Neuronal stem cell (in vitro differentiated cells): ENCODE results near the gene HOXB7.

Experiments used
- DNase-seq: peaks from one replicate; pipeline ENCODE4 v3.0.0-alpha.2; 2013; ENCODE audit warnings: low spot score
- H2AFZ ChIP-seq: one replicate; pipeline ENCODE4 v1.6.1; 2013; ENCODE audit warnings: mild to moderate bottlenecking, low read length, inconsistent platforms
- H2AK5ac ChIP-seq: 2 replicates; pipeline ENCODE4 v1.6.1; 2013; ENCODE audit warnings: low read depth, mild to moderate bottlenecking, inconsistent platforms, low read length, moderate library complexity, mixed read lengths
- H2BK120ac ChIP-seq: 2 replicates; pipeline ENCODE4 v1.6.1; 2013; ENCODE audit warnings: low read depth, mild to moderate bottlenecking, inconsistent platforms, low read length, moderate library complexity, mixed read lengths
- H2BK12ac ChIP-seq: one replicate; pipeline ENCODE4 v1.6.1; 2013; ENCODE audit warnings: low read length, inconsistent platforms
- H2BK15ac ChIP-seq: 2 replicates; pipeline ENCODE4 v1.6.1; 2013; ENCODE audit warnings: mild to moderate bottlenecking, low read length, inconsistent platforms, mixed read lengths
- H2BK5ac ChIP-seq: one replicate; pipeline ENCODE4 v1.6.1; 2013; ENCODE audit warnings: inconsistent platforms, mild to moderate bottlenecking, low read length, moderate library complexity
- H3K14ac ChIP-seq: one replicate; pipeline ENCODE4 v1.6.1; 2013; ENCODE audit warnings: low read length, inconsistent platforms
- H3K18ac ChIP-seq: 2 replicates; pipeline ENCODE4 v1.6.1; 2013; ENCODE audit warnings: low read length, inconsistent platforms
- H3K23ac ChIP-seq: 2 replicates; pipeline ENCODE4 v1.6.1; 2013; ENCODE audit warnings: low read depth, mild to moderate bottlenecking, mixed read lengths, low read length, inconsistent platforms; ENCODE audit not compliant: poor library complexity
- H3K27ac ChIP-seq: replicated peaks from 3 replicates; pipeline ENCODE4 v1.5.1; 2013; ENCODE audit warnings: low read length, inconsistent platforms
- H3K27me3 ChIP-seq, 3 experiments: 2 replicates each; pipeline ENCODE4 v1.6.1; 2013; ENCODE audit warnings: low read length in 3 of 3, mild to moderate bottlenecking in 2 of 3, inconsistent platforms in 1 of 3, low read depth in 1 of 3, mixed read lengths in 1 of 3, moderate library complexity in 1 of 3; ENCODE audit not compliant: control insufficient read depth in 3 of 3, insufficient read depth in 3 of 3
- H3K36me3 ChIP-seq, 2 donors: replicated peaks in 1 of 2; 2 replicates each; pipeline ENCODE4 v1.6.1; 2013; ENCODE audit warnings: low read length in 2 of 2; ENCODE audit not compliant: control insufficient read depth in 2 of 2, insufficient read depth in 2 of 2
- H3K4ac ChIP-seq: 2 replicates; pipeline ENCODE4 v1.6.1; 2013; ENCODE audit warnings: inconsistent platforms, mild to moderate bottlenecking, low read length, moderate library complexity
- H3K4me1 ChIP-seq, 2 donors: 1 replicate in 1 of 2; 2 replicates in 1 of 2; pipeline ENCODE4 v1.6.1; 2013; ENCODE audit warnings: low read length in 2 of 2, low read depth in 1 of 2; ENCODE audit not compliant: control insufficient read depth in 2 of 2, insufficient read depth in 1 of 2
- H3K4me2 ChIP-seq: one replicate; pipeline ENCODE4 v1.6.1; 2013; ENCODE audit warnings: mild to moderate bottlenecking, low read length, inconsistent platforms; ENCODE audit not compliant: insufficient read depth, poor library complexity, severe bottlenecking
- H3K4me3 ChIP-seq, 2 donors: 2 replicates each; pipeline ENCODE4 v1.5.1; 2013; ENCODE audit warnings: low read length in 2 of 2, mild to moderate bottlenecking in 2 of 2, inconsistent platforms in 1 of 2, moderate library complexity in 1 of 2
- H3K79me1 ChIP-seq: one replicate; pipeline ENCODE4 v1.6.1; 2013; ENCODE audit warnings: low read depth, mild to moderate bottlenecking, inconsistent platforms, low read length, moderate library complexity
- H3K9ac ChIP-seq: one replicate; pipeline ENCODE4 v1.6.1; 2013; ENCODE audit warnings: mild to moderate bottlenecking, low read depth, low read length, inconsistent platforms; ENCODE audit not compliant: poor library complexity
- H3K9me3 ChIP-seq, 2 donors: replicated peaks in 1 of 2; 2 replicates each; pipeline versions ENCODE3 to v1.6.1; 2013; ENCODE audit warnings: low read length in 2 of 2, mild to moderate bottlenecking in 2 of 2, inconsistent platforms in 1 of 2, low read depth in 1 of 2, mixed read lengths in 1 of 2, moderate library complexity in 1 of 2; ENCODE audit not compliant: control insufficient read depth in 2 of 2, insufficient read depth in 1 of 2
- H4K8ac ChIP-seq: one replicate; pipeline ENCODE4 v1.6.1; 2013; ENCODE audit warnings: low read depth, mild to moderate bottlenecking, inconsistent platforms, low read length, moderate library complexity
- H4K91ac ChIP-seq: one replicate; pipeline ENCODE4 v1.6.1; 2013; ENCODE audit warnings: low read length, low read depth, mild to moderate bottlenecking, inconsistent platforms; ENCODE audit not compliant: poor library complexity
- WGBS, 2 donors: extraction: QIAGEN DNeasy Blood & Tissue Kit; methylation state at CpG; one replicate each; pipeline ENCODE4 v1.1.7; 2013; ENCODE audit warnings: missing lambda C conversion rate in 2 of 2, mixed read lengths in 1 of 2; ENCODE audit not compliant: insufficient read length in 2 of 2, insufficient replicate concordance in 1 of 2; ENCODE audit errors: extremely low coverage in 2 of 2; 5-methylcytosine and 5-hydroxymethylcytosine counted together

The HOXB7 gene

GRCh38 chr17:48591255-48592056 lies 19.4 kb downstream of the HOXB7 start:
- Histone ChIP-seq H3K9ac (no peak overlapping the region), H3K79me1 (no peaks in the 10 kb centered on the region), H3K23ac (no peak overlapping the region), H3K27ac (no peak overlapping the region), H3K9me3 (peaks cover 0 to 1% of the 10 kb centered on the region in 2 donors), H4K91ac (no peak overlapping the region), H3K27me3 (peaks cover 59 to 100% (median 100%) of the 10 kb centered on the region in 3 experiments), H2BK12ac (no peak overlapping the region), H2AFZ (no peak overlapping the region), H3K4me2 (no peak overlapping the region), H4K8ac (no peak overlapping the region), H2BK5ac (no peak overlapping the region), H3K4me3 (no peak overlapping the region), H3K36me3 (no peaks in the 10 kb centered on the region), H2AK5ac (no peak overlapping the region), H2BK15ac (no peak overlapping the region), H3K4ac (no peak overlapping the region), H3K4me1 (no peaks in the 10 kb centered on the region), H3K18ac (no peak overlapping the region), H2BK120ac (no peak overlapping the region), H3K14ac (no peak overlapping the region)
- whole genome bisulfite sequencing, 2 donors, result no CpG with 5 or more reads among the region's 10 CpGs
- DNase-seq, result no peak

DNA sequence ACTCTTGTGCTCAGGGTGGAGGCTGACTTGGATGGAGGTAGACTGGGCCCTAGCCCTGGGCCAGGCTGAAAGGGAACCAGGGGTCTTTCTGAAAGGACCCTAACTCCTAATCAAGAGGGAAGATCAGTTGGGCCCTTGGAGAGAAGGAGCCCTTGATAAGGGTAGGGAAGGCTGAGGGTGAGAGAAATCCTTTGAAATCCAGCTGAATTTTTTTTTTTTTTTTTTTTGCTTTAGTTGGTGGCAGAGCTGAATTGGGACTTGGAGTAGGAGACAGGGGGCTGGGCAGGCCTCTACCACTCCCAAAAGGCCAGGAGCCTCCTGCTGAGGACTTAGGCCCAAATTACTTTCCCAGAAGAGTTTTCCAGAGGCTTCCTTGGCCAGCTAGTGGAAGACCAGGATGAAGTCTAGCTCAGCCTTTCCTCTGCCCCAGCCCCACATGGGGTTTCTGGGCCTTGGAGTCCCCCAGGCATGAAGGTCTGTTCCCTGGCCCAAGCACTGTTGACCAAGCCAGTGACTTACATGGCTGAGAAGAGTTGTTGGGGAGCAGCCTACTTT lies 20.1 kb downstream of the HOXB7 start:
- no peak overlapping the region for H2AFZ ChIP-seq
- no peak overlapping the region for H3K23ac ChIP-seq
- no peak overlapping the region for H4K91ac ChIP-seq
- no peaks in the 10 kb centered on the region for H3K79me1 ChIP-seq
- no peak overlapping the region for H2BK5ac ChIP-seq
- H4K8ac ChIP-seq, result no peak overlapping the region
- no peak overlapping the region for H3K27ac ChIP-seq
- no peaks in the 10 kb centered on the region for H3K4me1 ChIP-seq
- DNase-seq, result no peak
- no peak overlapping the region for H3K4me3 ChIP-seq
- H3K9ac ChIP-seq, result no peak overlapping the region
- no peak overlapping the region for H2AK5ac ChIP-seq
- no peaks in the 10 kb centered on the region for H3K36me3 ChIP-seq
- no peak overlapping the region for H2BK120ac ChIP-seq
- no peak overlapping the region for H2BK12ac ChIP-seq
- H3K4ac ChIP-seq, result no peak overlapping the region
- peaks cover 0 to 1% of the 10 kb centered on the region in 2 donors for H3K9me3 ChIP-seq
- peaks cover 58 to 100% (median 100%) of the 10 kb centered on the region in 3 experiments for H3K27me3 ChIP-seq
- no peak overlapping the region for H2BK15ac ChIP-seq
- no peak overlapping the region for H3K14ac ChIP-seq
- H3K4me2 ChIP-seq, result no peak overlapping the region
- H3K18ac ChIP-seq, result no peak overlapping the region

GRCh38 chr17:48589831-48590606 lies 20.8 kb downstream of the HOXB7 start, which contains the start of gene HOXB3:
Gene HOXB3, minus strand, starts transcription at chr17:48590241. Its CDS starts 37,767 bp downstream, at chr17:48552474.
- H2AFZ ChIP-seq, result no peak within 1 kb of the TSS
- no peak within 1 kb of the TSS for H3K9ac ChIP-seq
- peaks cover 58 to 100% (median 100%) of the 10 kb centered on the region in 3 experiments for H3K27me3 ChIP-seq
- no peak within 1 kb of the TSS for H2BK12ac ChIP-seq
- H2BK15ac ChIP-seq, result no peak within 1 kb of the TSS
- no peak within 1 kb of the TSS for H4K8ac ChIP-seq
- no peaks in the 10 kb centered on the region for H3K4me1 ChIP-seq
- no peaks in the 10 kb centered on the region for H3K36me3 ChIP-seq
- no peak within 1 kb of the TSS for H2BK5ac ChIP-seq
- H3K23ac ChIP-seq, result no peak within 1 kb of the TSS
- no peak for DNase-seq
- H3K14ac ChIP-seq, result no peak within 1 kb of the TSS
- no CpG with 5 or more reads among the region's 23 CpGs for WGBS, 2 donors
- no peak within 1 kb of the TSS for H3K4ac ChIP-seq
- H4K91ac ChIP-seq, result no peak within 1 kb of the TSS
- H3K9me3 ChIP-seq, result peaks cover 0 to 1% of the 10 kb centered on the region in 2 donors
- H3K18ac ChIP-seq, result no peak within 1 kb of the TSS
- no peak within 1 kb of the TSS for H3K4me2 ChIP-seq
- H3K79me1 ChIP-seq, result no peaks in the 10 kb centered on the region
- H3K27ac ChIP-seq, result no peak within 1 kb of the TSS
- no peak within 1 kb of the TSS for H3K4me3 ChIP-seq
- H2BK120ac ChIP-seq, result no peak within 1 kb of the TSS
- no peak within 1 kb of the TSS for H2AK5ac ChIP-seq
